K562 (cell line): ENCODE measurements around the gene RBBP8.

ENCODE experiments used
- FOXA3 ChIP-seq, 2 experiments: fragments of 450-650 bp in 1 of 2; sonication (generic) in 1 of 2; formaldehyde crosslinking; IDR thresholded peaks in 1 of 2; conservative IDR thresholded peaks in 1 of 2; 2 replicates each; pipeline versions ENCODE4 v1.4.0 to v1.8.0; 2020 to 2022; ENCODE audit warnings: mild to moderate bottlenecking in 2 of 2, missing genetic modification reagents in 1 of 2
- FOXK2 ChIP-seq, 2 experiments: fragments of 450-650 bp; IDR thresholded peaks in 1 of 2; conservative IDR thresholded peaks in 1 of 2; 2 replicates each; pipeline ENCODE4 v1.6.1; 2016; ENCODE audit warnings: low read depth in 2 of 2, mild to moderate bottlenecking in 1 of 2
- NR2C1 ChIP-seq, 2 experiments: fragments of 450-650 bp; IDR thresholded peaks; 2 replicates each; pipeline ENCODE4 v1.6.1; 2017; ENCODE audit warnings: mild to moderate bottlenecking in 2 of 2, antibody characterized with exemption in 1 of 2, inconsistent platforms in 1 of 2, missing compliant biosample characterization in 1 of 2, missing genetic modification characterization in 1 of 2
- NRF1 ChIP-seq, 2 experiments: fragments of 450-650 bp; IDR thresholded peaks in 1 of 2; conservative IDR thresholded peaks in 1 of 2; 2 replicates each; pipeline ENCODE4 v1.6.1; 2014; ENCODE audit warnings: mild to moderate bottlenecking in 2 of 2
- SMC3 ChIP-seq: conservative IDR thresholded peaks from 2 replicates; pipeline ENCODE4 v1.6.1; 2011; ENCODE audit warnings: low read depth, low read length, improper control_type of control experiment; ENCODE audit not compliant: insufficient read depth
- TBP ChIP-seq: optimal IDR thresholded peaks from 2 replicates; pipeline ENCODE3; 2011; ENCODE audit warnings: low read depth, low read length, improper control_type of control experiment
- ZEB2 ChIP-seq: fragments of 450-650 bp; IDR thresholded peaks from 2 replicates; pipeline ENCODE4 v1.6.1; 2016
- TF ChIP-seq, protein P1 (sequence below), 3 experiments: IDR thresholded peaks in 2 of 3; conservative IDR thresholded peaks in 1 of 3; 2 replicates each; pipeline ENCODE4 v1.5.1; 2011 to 2012; ENCODE audit warnings: low read length in 3 of 3, mild to moderate bottlenecking in 3 of 3, control low read depth in 2 of 3, improper control_type of control experiment in 1 of 3, inconsistent platforms in 1 of 3, low read depth in 1 of 3, mixed read lengths in 1 of 3, moderate library complexity in 1 of 3; ENCODE audit not compliant: insufficient read depth in 2 of 3
- TF ChIP-seq, protein P2 (sequence below): sonication (generic); IDR thresholded peaks from 2 replicates; pipeline ENCODE4 v1.6.1; 2016
- TF ChIP-seq, protein P3 (sequence below): sonication (generic); formaldehyde crosslinking; IDR thresholded peaks from 2 replicates; pipeline ENCODE4 v1.9.0; 2022; ENCODE audit warnings: mild to moderate bottlenecking, missing genetic modification reagents

DNA sequence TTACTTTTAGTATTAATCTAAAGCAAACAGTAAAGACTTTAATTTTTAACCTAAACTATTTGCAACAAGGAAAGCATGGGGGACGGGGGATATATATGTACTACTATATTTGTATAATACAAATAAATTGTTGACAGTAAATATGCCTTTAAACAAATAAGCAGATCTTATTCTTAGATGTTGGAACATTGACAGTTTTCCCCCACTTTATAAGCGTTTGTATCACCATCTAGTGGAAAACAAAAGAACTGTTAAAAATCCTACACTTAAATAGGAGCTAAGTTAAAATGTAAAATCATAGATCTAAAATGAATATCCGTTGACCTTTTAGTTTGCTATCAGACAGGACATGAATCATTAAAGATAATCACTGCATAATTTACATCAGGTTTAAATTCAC is 50.0 kb downstream of the RBBP8 start:
- TF ChIP-seq, protein P1, sequence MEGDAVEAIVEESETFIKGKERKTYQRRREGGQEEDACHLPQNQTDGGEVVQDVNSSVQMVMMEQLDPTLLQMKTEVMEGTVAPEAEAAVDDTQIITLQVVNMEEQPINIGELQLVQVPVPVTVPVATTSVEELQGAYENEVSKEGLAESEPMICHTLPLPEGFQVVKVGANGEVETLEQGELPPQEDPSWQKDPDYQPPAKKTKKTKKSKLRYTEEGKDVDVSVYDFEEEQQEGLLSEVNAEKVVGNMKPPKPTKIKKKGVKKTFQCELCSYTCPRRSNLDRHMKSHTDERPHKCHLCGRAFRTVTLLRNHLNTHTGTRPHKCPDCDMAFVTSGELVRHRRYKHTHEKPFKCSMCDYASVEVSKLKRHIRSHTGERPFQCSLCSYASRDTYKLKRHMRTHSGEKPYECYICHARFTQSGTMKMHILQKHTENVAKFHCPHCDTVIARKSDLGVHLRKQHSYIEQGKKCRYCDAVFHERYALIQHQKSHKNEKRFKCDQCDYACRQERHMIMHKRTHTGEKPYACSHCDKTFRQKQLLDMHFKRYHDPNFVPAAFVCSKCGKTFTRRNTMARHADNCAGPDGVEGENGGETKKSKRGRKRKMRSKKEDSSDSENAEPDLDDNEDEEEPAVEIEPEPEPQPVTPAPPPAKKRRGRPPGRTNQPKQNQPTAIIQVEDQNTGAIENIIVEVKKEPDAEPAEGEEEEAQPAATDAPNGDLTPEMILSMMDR (IDR thresholded peaks at IDR 0.05 in 2 of 3, conservative IDR thresholded peaks at IDR 0.05 in 1 of 3; ENCODE audit: insufficient read depth in 2 of 3, low read depth in 1 of 3, low read length in 3 of 3), result peak in 2 of 3 experiments; percentile 35 to 71; a peak in 3 of 6 replicates
- TF ChIP-seq NR2C1 (IDR thresholded peaks at IDR 0.05) (no peak), NR2C1 (tag; IDR thresholded peaks at IDR 0.05) (no peak), FOXA3 (CRISPR knock-in tag; conservative IDR thresholded peaks at IDR 0.05 in 1 of 2, IDR thresholded peaks at IDR 0.05 in 1 of 2) (no peak), NRF1 (conservative IDR thresholded peaks at IDR 0.05 in 1 of 2, IDR thresholded peaks at IDR 0.05 in 1 of 2) (no peak; a peak in 1 of 4 replicates), FOXK2 (conservative IDR thresholded peaks at IDR 0.05 in 1 of 2, IDR thresholded peaks at IDR 0.05 in 1 of 2; ENCODE audit: low read depth in 2 of 2) (no peak), TBP (no peak), SMC3 (0 out of 2 replicates have a peak, but pooled peaks have one; percentile 20), ZEB2 (no peak)
- TF ChIP-seq, protein P2, sequence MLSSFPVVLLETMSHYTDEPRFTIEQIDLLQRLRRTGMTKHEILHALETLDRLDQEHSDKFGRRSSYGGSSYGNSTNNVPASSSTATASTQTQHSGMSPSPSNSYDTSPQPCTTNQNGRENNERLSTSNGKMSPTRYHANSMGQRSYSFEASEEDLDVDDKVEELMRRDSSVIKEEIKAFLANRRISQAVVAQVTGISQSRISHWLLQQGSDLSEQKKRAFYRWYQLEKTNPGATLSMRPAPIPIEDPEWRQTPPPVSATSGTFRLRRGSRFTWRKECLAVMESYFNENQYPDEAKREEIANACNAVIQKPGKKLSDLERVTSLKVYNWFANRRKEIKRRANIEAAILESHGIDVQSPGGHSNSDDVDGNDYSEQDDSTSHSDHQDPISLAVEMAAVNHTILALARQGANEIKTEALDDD, result no peak
- TF ChIP-seq, protein P3, sequence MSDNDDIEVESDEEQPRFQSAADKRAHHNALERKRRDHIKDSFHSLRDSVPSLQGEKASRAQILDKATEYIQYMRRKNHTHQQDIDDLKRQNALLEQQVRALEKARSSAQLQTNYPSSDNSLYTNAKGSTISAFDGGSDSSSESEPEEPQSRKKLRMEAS (CRISPR knock-in tag), result no peak
